A673 (cell line): ENCODE data around the gene PLA2G4B.

Source experiments
- EZH2 ChIP-seq: fragments of 200-600 bp; sonication (generic); IDR thresholded peaks from 2 replicates; pipeline ENCODE4 v1.6.1; 2017; ENCODE audit warnings: borderline replicate concordance, low read depth, mild to moderate bottlenecking, mixed read lengths, antibody characterized with exemption, low read length; ENCODE audit not compliant: poor library complexity, severe bottlenecking
- TF ChIP-seq, protein P1 (sequence below): fragments of 300-800, 200-600 bp; sonication (generic); conservative IDR thresholded peaks from 2 replicates; pipeline ENCODE4 v1.5.1; 2017; ENCODE audit warnings: low read depth, mild to moderate bottlenecking, antibody characterized with exemption, low read length, moderate library complexity, mixed read lengths

DNA sequence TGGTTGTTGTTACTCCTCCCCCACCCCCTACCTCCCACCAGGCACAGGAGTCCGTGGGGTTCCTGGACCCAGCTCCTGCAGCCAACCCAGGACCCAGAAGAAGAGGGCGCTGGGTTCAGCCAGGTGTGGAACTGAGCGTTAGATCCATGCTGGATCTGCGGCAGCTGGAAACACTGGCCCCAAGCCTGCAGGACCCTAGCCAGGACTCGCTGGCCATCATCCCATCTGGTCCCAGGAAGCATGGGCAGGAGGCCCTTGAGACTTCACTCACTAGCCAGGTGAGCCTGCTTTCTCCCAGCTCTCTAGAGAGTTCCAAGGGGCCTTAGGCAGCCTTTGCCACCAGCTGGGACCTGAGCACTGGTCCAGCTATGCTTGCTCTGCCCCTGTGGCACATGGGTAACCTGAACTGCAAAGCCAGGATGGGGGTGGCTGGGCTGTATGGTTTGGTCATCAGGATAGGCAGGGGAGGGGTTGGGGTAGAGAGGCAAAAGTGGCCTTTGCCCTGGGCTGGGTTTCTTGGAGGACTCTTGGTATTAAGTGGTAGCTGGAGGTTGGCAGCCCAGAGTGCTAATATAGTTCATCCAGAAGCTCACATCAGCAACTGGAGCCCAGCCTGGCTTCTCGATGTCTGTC lies 17.7 kb upstream of the PLA2G4B start:
- TF ChIP-seq, protein P1, sequence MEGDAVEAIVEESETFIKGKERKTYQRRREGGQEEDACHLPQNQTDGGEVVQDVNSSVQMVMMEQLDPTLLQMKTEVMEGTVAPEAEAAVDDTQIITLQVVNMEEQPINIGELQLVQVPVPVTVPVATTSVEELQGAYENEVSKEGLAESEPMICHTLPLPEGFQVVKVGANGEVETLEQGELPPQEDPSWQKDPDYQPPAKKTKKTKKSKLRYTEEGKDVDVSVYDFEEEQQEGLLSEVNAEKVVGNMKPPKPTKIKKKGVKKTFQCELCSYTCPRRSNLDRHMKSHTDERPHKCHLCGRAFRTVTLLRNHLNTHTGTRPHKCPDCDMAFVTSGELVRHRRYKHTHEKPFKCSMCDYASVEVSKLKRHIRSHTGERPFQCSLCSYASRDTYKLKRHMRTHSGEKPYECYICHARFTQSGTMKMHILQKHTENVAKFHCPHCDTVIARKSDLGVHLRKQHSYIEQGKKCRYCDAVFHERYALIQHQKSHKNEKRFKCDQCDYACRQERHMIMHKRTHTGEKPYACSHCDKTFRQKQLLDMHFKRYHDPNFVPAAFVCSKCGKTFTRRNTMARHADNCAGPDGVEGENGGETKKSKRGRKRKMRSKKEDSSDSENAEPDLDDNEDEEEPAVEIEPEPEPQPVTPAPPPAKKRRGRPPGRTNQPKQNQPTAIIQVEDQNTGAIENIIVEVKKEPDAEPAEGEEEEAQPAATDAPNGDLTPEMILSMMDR, result no peak
- TF ChIP-seq EZH2, result no peak
